NCI-H526 (cell line): ENCODE measurements around the gene NEK4.
"Not testable (repeated sequence)": the region's sequence is repeated elsewhere in the genome, so short reads cannot be mapped to it uniquely, and the experiment has no call there.

Experiments
- DNase-seq, 2 experiments: peaks; one replicate each; lab custom pipeline; 2025; lab: John Stamatoyannopoulos, UW

The NEK4 gene

DNA sequence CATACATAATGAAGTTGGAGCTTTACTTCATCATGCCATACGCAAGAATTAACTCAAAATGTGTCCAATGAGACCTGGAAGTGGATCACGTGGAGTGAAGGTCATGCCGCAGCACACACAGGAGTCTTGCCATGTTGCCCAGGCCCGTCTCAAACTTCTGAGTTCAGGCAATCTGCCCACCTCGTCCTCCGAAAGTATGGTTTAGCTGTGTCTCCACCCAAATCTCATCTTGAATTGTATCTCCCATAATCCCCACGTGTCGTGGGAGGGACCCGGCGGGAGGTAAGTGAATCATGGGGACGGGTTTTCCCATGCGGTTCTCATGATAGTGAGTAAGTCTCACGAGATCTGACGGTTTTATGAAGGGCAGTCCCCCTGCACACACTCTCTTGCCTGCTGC, 39.1 kb downstream of the NEK4 start:
- DNase-seq, result no peak

GRCh38 chr3:52730681-52731080, 40.1 kb downstream of the NEK4 start:
- no peak for DNase-seq

DNA sequence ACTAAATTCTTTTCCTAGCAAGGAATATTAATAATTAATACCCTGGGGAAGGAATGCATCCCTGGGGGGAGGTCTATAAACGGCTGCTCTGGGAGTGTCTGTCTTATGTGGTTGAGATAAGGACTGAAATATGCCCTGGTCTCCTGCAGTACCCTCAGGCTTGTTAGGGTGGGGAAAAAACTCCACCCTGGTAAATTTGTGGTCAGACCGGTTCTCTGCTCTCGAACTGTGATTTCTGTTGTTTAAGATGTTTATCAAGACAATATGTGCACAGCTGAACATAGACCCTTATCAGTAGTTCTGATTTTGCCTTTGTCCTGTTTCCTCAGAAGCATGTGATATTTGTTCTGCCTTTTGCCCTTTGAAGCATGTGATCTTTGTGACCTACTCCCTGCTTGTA, 42.0 kb downstream of the NEK4 start:
- not testable (repeated sequence) for DNase-seq

DNA sequence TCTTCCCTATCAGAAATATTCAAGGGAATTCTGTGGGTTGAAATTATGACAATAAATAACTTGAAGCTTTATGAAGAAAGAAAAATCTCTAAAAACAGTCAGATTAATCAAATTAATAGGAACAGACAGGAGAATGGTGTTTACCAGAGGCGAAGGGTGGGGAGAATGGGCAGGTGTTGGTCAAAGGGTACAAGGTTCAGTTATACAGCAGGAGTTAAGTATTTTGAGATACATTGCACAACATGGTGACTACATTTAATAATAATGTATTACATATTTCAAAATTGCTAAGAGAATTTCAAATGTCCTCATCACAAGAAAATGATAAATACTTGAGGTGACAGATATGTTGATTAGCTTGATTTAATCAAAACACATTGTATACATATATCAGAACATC, 46.2 kb downstream of the NEK4 start:
- DNase-seq, result no peak

GRCh38 chr3:52723935-52724334, 46.8 kb downstream of the NEK4 start:
- DNase-seq, result no peak

- no peak for DNase-seq
Measured at GRCh38 chr3:52722491-52722890, 48.2 kb downstream of the NEK4 start.

GRCh38 chr3:52721730-52722008, 49.1 kb downstream of the NEK4 start:
- no peak for DNase-seq

- DNase-seq, result no peak
Measured at GRCh38 chr3:52721002-52721729, 49.6 kb downstream of the NEK4 start.

DNA sequence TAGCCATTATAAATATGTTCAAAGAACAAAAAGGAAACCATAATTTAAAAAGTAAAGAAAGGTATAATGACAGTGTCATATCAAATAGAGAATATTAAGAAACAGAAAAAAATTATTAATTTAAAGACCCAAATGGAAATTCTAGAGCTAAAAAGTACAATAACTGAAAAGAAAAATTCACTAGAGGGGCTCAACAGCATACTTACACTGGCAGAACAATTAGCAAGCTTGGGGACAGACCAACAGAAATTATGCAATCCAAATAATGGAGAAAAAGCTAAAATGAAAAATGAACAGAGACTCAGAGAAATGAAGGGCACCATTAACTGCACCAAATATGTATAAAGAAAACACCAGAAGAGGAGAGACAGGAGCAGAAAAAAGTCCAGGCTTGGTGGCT, 51.1 kb downstream of the NEK4 start:
- no peak for DNase-seq

DNA sequence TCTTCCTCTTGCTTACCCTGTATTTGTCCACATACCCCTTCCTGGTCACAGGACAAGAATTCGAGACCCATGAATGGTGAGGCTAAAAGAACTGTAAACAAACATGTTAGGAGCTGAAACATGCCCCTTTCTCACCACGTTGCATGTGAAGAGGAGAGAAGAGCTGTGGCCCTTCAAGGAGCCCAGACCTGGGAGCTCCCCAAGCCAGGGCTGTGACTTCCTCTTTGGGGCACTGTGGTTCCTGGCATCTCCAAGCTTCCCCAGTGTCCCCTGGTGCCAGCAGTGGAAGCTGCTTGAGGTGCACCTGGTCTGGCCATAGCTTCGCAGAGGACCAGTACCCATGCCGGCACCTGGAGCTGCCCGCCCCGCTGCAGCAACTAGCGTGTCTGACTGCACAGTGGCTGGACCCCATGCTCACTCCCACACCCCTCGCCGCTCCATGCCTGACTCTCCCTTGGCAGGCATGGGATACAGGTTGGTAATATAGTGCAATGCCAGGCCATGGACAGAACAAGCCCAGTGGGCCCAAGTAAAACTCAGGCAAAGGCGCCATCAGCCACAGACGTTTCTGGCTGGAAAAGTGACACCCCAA, 54.9 kb downstream of the NEK4 start:
- DNase-seq, result no peak

DNA sequence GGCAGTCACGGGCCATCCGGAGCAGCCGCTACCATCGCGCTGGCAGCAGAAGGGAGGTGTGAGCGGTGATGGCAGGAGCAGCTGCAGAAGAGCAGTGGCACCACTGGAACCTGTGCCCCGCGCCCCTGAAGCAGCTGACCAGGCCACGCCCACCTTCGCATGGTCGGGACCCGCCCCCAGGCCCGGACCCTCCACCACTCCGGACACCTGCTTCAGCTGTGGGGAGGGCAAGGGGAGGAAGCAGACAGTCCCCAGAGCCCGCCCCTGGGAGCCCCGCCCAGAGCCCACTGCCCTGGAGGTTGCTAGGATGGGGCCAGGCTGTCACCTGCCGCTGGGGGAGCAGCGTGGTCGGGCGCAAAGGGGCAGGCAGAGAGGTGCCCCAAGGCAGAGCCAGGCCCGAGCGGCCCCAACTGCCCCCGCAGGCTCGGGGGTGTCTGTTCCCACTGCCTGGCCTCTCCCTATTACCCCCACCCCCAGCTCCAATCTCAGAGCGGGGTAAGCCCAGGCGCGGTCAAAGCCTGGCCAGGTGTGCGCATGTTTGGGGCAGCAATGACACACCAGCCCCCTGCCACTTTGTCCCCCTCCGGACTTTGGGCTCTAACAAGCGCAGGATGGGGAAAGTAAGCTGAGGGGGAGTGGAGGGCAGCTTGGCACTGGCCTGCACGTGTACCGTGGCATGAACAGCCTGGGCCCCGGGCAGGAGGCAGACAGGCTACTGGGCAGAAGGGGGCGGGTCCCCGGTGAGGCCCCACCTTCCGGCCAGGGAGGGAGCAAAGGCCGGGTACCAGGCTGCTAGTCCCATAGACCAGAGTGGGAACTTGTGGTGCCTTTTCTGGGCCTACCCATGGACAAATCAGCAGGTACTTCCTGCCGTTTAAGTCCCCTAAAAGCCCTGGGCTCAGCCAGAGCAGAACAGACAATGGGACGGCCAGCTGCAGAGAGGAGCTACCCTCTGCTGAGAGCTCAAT, 56.1 kb downstream of the NEK4 start:
- DNase-seq, result peak; percentile 4 to 59

DNA sequence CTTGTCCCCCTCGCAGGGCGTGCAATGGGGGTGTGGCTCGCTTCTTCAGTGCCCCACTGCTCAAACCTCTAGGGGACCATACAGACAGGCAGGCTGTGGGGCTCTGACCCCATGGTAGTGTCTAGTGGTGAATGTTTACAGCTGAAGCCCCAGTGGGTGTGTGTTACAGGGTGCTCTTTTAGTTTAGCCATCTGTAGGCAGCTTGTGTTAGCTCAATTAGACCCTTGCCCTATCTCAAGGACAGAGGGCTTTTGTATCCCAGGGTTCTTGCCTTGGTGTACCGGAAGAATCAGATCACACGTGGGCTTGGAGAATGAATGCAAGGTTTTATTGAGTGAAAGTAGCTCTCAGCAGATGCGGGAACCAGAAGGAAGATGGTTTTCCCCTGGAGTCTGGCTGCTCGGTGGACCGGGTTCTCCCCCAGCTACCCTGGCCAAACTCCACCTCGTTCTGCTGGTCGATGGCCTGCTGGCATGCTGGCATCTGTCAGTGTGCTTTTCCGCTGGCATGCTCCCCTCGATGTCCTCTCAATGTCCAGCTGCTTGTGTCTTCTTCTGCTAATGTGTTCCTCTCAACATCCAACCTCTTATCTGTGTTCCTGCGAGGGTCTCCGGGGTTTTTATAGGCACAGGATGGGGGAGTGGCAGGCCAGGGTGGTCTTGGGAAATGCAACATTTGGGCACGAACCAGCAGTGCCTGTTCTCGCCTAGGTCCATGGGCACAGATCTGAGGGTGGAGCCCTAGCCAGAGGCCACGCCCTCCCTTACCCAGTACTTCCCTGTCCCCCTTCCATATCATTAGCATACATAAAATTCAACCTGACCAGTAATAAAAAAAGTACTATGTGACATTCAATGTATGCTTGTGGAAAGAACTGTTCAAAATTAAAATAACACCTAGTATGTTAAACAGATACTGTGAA, 58.2 kb downstream of the NEK4 start:
- no peak for DNase-seq

GRCh38 chr3:52710512-52710911, 60.2 kb downstream of the NEK4 start:
- DNase-seq, result no peak

GRCh38 chr3:52707585-52707984, 63.2 kb downstream of the NEK4 start:
- DNase-seq, result no peak

DNA sequence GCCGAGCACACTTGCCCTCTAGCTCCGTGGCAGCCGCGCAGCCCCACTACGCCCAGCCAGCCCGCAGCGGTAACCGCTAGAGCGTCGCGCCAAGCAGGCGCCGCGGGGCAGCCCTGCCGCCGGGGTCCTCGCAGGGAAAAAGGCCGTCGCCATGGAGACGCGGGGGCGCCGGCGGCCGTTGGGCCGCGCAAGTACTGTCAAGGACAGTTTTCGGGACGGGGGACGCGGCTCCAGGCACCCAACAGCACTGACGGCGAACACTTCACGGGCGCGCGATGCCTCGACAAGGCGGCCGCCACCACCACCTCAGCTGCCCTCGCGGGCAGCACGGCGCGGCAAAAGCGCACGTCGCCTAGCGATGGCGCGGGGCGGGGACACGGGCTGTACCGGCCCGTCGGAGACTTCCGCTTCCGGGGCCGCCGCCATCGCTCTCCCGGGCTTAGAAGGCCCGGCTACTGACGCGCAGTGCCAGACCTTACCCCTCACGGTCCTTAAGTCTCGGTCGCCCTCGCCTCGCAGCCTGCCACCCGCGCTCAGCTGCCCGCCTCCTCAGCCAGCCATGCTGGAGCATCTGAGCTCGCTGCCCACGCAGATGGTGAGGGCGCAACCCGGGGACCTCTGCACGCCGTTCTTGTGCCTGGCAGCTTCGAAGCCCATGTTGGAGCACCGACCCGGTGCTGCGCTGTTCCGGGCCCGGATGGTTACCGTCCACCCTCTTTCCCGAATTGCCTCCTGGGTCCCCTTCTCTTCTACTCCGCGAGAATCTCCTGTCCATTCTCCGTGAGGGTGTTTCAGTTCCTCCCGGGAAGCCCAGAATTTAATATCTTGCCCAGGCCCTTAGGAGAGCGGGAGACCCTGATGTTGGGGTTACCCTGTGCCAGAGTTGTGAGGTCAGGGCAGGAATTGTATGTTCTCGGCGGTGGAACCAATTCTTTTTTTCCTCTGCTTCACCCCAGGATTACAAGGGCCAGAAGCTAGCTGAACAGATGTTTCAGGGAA, 64.8 kb downstream of the NEK4 start, which contains the start of the genes GLT8D1 and SPCS1:
TSS of gene GLT8D1 (minus strand) at position 104 of the 999 bp plus-strand sequence. CDS start 5,331 bp downstream, outside the sequence.
TSS of gene SPCS1 (plus strand) at position 419 of the 999 bp plus-strand sequence. CDS start at position 560, 141 bp downstream.
- peak; percentile 74 to 93 for DNase-seq

GRCh38 chr3:52705438-52705687, 65.4 kb downstream of the NEK4 start:
- no peak for DNase-seq

DNA sequence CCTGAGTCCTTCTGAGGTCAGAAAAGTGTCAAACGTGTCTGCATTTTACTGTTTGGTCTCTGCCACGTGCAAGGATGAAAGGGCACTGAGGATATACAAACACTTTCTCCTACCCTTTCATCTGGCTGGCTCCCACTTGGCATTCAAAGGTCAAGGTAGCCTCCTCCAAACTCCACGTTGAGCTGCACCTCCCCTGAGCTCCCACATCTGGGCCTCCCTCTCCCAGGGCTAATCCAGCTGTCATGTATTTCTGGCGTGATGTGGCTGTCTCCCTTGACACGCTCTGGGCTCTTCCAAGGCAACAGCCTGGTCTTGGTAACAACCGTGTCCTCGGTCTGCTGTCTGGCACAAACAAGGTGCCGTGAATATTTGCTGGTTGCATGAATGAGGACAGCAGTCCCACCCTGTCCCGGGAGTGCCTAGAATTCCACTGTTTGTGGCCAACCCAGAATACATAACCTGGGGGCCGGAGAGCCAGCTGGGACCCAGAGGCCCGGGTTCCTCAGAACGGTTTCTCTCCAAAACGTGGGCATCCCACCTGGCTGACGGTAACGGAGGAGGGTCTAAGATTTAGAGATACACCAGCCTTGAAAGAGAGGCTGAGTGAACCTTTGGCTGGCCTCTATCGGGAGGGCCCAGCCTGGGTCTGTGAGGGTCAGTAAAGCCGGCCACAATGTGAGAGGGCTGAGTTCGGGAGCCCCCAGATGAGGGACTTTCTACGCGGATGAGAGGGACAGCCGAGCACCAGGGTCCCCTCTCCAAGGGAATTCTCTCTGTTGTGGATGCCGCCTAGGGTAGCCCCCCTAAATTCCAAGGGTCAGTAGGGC, 65.9 kb downstream of the NEK4 start:
- peak; percentile 30 to 46 for DNase-seq

- no peak for DNase-seq
Measured at GRCh38 chr3:52703341-52703740, 67.4 kb downstream of the NEK4 start.

DNA sequence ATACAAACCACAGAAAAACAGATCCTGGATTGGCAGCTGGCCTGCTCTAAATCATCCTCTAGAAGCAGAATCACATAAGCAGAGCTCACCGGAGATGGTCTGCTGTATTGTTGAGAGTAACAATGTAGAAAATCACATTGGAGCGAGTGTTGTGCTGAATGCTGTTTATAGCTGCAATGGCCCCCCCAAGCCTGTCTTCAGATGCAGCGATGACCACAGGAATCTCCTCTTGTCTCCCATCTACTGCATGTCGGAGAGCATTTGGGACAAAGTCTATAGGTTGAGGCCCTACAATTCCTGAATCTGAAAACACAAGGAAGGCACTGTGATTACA, 73.1 kb downstream of the NEK4 start:
- DNase-seq, result no peak
